HL-60/S4 treated with retinoic acid at 250 ng/mL for 4 days and 3 days (cell line): ENCODE results near the gene IMPA2.
"Not testable (repeated sequence)": the region's sequence is repeated elsewhere in the genome, so short reads cannot be mapped to it uniquely, and the experiment has no call there.

Experiments used
- in situ Hi-C: fragments of 300-500 bp; cut with MboI; formaldehyde crosslinking; loops from 2 replicates; pipeline ENCODE4 v1.7.0; 2022; ENCODE audit warnings: low sequenced_read_pairs

IMPA2 gene

GRCh38 chr18:11960743-11961380 lies 20.4 kb upstream of the IMPA2 start:
- in situ Hi-C loops: no loop called here

DNA sequence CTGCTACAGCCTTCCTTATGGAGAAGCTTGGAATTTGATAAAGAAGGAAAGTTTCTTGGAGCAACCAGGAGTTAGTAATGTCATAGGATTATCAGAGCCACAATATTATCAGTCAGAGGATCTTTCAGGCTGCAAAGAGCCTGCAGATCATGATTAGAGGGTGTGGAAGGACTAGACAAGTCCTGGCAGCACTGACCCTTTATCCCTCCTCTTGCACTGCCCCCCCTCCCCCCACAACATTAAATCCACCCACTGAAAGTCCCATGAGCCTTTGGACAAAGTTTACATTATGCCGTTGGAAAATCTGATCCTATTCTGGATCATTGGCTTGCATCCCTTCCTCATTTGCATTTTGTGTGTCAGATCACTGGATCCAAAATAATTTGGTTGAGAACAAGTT lies 18.7 kb upstream of the IMPA2 start:
- in situ Hi-C loops: no loop called here

DNA sequence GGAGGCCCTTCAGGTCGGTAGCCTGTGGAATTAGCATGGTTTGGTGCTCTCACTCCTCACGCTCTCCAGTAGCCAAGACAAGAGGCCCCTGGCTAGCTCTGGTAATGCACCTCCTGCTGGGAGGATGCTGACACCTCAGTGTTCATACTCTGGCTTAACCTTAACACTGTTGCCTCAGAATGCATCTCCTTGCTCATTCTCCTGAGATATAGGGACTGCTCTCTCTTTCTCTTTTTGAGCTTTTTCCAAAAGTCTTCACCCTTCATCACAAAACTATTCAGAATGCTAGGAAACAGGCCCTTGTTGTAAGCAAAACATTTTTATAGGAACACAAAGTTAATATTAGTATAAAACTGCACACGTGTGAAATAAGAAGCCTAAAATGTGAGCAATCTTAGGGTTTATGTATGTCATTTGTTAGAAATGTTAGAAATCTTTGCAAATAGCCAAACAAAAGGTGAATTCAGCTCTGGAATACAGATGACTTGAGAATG lies 17.3 kb upstream of the IMPA2 start:
- in situ Hi-C loops: no loop called here

GRCh38 chr18:11969904-11970835 lies 11.1 kb upstream of the IMPA2 start:
- in situ Hi-C loops: no loop called here

DNA sequence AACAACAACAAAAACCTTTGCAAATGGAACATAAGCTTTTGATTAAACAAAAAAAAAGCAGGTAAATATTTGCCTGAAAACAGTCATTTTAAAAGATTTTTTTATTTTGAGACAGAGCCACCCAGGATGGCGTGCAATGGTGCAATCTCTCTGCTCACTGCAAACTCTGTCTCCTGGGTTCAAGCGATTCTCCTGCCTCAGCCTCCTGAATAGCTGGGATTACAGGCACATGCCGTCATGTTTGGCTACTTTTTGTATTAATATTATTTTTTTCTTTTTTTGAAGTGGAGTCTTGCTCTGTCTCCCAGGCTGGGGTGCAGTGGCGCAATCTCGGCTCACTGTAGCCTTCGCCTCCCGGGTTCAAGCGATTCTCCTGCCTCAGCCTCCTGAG lies 10.5 kb upstream of the IMPA2 start:
- in situ Hi-C loops: not testable (repeated sequence)

DNA sequence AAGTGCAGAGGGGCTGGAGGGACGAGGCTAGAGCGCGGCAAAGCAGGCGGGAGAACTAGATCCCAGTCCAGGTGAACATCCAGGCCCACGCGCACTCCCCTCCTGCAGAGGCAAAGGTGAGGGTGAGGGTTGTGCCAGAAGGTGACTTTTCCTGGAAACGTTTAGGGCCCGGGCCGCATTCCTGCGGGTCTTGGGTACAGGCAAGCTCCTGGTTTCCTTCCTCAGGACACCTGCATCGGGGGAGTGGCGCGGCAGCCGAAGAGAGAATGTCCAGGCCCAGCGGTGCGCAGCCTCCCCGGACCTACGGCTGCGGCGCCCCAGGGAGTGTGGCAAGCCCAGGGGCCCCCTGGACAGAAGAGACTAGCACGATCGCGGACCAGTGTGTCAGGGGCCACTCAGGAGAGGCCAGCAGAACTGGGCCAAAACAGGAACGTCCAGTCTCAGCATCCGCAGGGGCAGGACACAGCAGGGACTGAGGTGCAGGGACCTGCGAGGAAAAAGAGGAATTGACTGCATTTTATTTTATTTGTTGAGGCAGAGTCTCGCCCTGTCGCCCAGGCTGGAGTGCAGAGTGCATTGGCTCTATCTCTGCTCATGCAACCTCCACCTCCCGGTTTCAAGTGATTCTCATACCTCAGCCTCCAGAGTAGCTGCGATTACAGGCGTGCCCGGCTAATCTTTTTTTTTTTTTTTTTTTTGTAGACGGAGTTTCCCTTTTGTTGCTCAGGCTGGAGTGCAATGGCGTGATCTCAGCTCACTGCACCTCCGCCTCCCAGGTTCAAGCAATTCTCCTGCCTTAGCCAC lies 8.7 kb upstream of the IMPA2 start:
- in situ Hi-C loops: no loop called here

- in situ Hi-C loops: no loop called here
These were observed 6.5 kb upstream of the IMPA2 start for GRCh38 chr18:11974741-11975325.

- in situ Hi-C loops: no loop called here
These were observed 5.6 kb upstream of the IMPA2 start for GRCh38 chr18:11975723-11976122.

GRCh38 chr18:11976315-11977152 lies 4.8 kb upstream of the IMPA2 start:
- in situ Hi-C loops: no loop called here

- in situ Hi-C loops: no loop called here
These were observed 4.2 kb upstream of the IMPA2 start for GRCh38 chr18:11977153-11977466.

- in situ Hi-C loops: no loop called here
These were observed 2.4 kb upstream of the IMPA2 start for GRCh38 chr18:11978956-11979355.

DNA sequence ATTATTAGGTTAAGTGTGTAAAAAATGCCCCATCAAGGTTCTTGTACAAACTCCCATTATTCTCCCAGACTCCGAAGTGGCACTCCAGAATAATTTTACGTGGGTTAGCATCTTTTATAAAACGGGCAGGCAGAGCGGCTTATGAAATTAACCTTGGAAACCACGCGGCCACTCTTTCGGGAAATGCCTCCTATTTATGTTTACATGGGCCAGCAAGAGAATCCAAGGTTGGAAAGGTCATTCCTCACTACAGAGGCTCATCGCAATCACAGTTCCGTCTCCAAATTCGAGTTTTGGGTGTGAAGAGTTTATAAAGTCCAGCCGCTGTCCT lies 1.2 kb upstream of the IMPA2 start:
- in situ Hi-C loops: no loop called here

DNA sequence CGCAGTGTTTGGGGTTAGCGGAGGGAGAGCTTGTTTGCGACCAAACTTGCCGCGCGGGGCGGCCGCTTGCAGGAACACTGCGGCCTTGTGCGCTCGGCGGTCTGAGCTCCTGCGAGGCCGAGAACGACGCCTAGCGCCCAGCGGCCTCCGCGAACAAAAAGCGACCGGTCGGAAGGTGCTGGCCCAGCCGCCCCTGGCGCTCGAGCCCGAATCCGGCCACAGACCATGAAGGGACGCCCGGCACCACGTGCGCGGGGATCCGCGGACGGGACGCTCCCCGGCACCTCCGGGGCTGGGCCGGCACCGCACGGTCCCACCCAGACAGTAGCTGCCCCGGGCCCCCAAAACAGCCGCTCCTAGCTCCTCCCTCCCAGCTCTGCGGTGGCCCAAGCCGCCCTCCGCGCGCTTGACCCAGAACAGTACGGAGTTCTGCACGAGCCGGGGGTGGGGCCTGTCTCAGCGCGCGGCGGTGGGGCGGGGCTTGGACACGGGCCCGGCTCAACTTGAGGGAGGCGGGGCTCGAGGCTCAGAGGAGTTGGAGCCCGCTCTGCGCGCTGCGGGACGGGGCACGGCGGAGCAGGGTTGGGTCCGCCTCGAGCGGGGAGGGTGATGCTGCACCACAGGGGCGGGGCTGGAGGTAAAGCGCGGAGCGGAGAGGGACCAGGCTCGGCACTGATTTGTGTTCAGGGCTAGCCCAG lies 664 bp upstream of the IMPA2 start:
- in situ Hi-C loops: no loop called here

GRCh38 chr18:11981543-11982366 lies 448 bp downstream of the IMPA2 start:
- in situ Hi-C loops: no loop called here

- in situ Hi-C loops: no loop called here
These were observed 1.7 kb downstream of the IMPA2 start for GRCh38 chr18:11982981-11983380.

- in situ Hi-C loops: no loop called here
These were observed 2.3 kb downstream of the IMPA2 start for GRCh38 chr18:11983592-11983991.

- in situ Hi-C loops: no loop called here
These were observed 2.8 kb downstream of the IMPA2 start for GRCh38 chr18:11984091-11984490.

GRCh38 chr18:11985586-11985985 lies 4.3 kb downstream of the IMPA2 start:
- in situ Hi-C loops: no loop called here

DNA sequence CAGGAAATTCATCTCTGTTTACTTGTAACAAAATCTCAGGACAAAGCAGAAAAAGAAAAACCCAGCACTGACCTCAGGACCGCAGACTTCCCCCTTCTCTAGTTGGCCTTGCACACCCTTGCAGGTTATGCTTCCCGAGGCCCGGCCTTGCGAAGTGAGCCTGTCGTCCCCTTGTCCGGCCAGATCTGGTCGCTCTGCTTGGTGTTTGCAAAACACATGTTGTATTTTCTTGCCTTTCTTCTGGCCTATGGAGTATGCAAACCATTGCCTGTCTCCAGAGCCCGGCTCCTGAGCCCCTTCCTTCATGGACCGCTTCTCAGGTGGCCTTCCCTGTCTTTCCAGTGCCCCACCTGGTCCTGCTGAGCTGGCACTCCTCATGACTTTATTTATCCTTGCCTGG lies 4.8 kb downstream of the IMPA2 start:
- in situ Hi-C loops: no loop called here
